ENCODE results near the gene PRDM2. TPM values are rescaled to one million over a fixed set of nuclear protein-coding genes. Genes with fewer than 3 reads are reported as not detected.

The PRDM2 gene
- total and polyA plus RNA-seq, 2 of the 13 experiments (the other 11 are each of a cell fraction or from before 2014, with no cell fraction given) = 4.0 to 6.5 TPM

DNA sequence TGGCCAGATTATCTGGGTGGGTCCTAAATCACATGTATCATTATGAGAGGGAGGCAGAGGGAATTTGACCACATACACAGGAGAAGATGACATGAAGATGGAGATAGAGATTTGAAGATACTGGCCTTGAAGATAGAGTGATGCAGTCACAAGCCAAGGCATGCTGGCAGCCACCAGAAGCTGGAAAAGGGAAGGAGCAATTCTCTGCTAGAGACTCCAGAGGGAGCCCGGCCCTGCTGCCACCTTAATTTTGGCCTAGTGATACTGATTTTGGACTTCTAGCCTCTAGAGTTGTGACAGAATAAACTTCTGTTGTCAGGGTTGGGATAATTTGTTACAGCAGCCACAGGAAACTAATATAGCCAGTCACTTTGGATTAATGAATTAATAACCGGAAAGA, 2.2 kb upstream of the PRDM2 start:
- intact Hi-C loops (cut with micrococcal nuclease; ENCODE audit: unreplicated experiment) = no loop called here
- ChIA-PET CTCF (ENCODE audit: low intra/inter-chr PET ratio, low total read pairs) (no interaction called here), POLR2A (interaction anchor here (0.6 kb wide), 1 partner anchor 394 kb away, joined by 4 read pairs; no protein-coding TSS in a partner anchor)
- H3K4me3 ChIP-seq (replicated peaks in 1 of 3; ENCODE audit: insufficient read depth in 1 of 3, low read depth in 2 of 3, low read length in 3 of 3) = no peak overlapping the region
- H3K27me3 ChIP-seq (ENCODE audit: control insufficient read depth in 1 of 2, insufficient read depth in 2 of 2, low read length in 2 of 2) = peaks cover 4 to 15% of the 10 kb centered on the region in 2 experiments; a peak in 3 of 5 replicates
- in situ Hi-C loops (cut with HindIII; ENCODE audit: extremely low pct_ligation_motif_present, low pct_unique_long_range_greater_than_20kb) = no loop called here
- BruUV-seq (replicated peaks) = no TSS peak
- no peak for TF ChIP-seq FOXO4 (CRISPR knock-in tag; conservative IDR thresholded peaks at IDR 0.05)
- TF ChIP-seq TGIF2 (CRISPR knock-in tag; IDR thresholded peaks at IDR 0.05) = no peak
- TF ChIP-seq TRIM22 (IDR thresholded peaks at IDR 0.05) = no peak
- TF ChIP-seq CTCF (CRISPR knock-in tag; IDR thresholded peaks at IDR 0.05) = 0 out of 2 replicates have a peak, but pooled peaks have one; percentile 9
- no peak for TF ChIP-seq ZNF761 (CRISPR knock-in tag; conservative IDR thresholded peaks at IDR 0.05)
- TF ChIP-seq ZNF781 (CRISPR knock-in tag; IDR thresholded peaks at IDR 0.05; ENCODE audit: borderline replicate concordance, not compliant biosample characterization) = no peak
- H3K36me3 ChIP-seq (replicated peaks in 1 of 2; ENCODE audit: control insufficient read depth in 1 of 2, insufficient read depth in 2 of 2, low read length in 2 of 2) = no peaks in the 10 kb centered on the region
- 33% methylated on average over 2 of the region's 2 CpGs for WGBS (ENCODE audit: low lambda C conversion rate)
- H3K4me2 ChIP-seq (ENCODE audit: low read depth, low read length) = no peak overlapping the region
- DNase-seq (ENCODE audit: low spot score) = no peak
- FAIRE-seq = no peak
- H3K27ac ChIP-seq (ENCODE audit: extremely low read length, insufficient read depth, low read length) = no peak overlapping the region
- ATAC-seq = no peak
- H3K9ac ChIP-seq (ENCODE audit: insufficient read depth, low read depth, low read length) = no peak overlapping the region
- peaks cover 4% of the 10 kb centered on the region; the same call in 1 of the 2 replicates for H3K9me3 ChIP-seq (ENCODE audit: low read length)
- H3K79me2 ChIP-seq (ENCODE audit: insufficient read depth, low read length) = no peaks in the 10 kb centered on the region
- H4K20me1 ChIP-seq (ENCODE audit: insufficient read depth, low read length) = no peaks in the 10 kb centered on the region
- no peak overlapping the region for H2AFZ ChIP-seq (ENCODE audit: low read length)
- no peaks in the 10 kb centered on the region for H3K4me1 ChIP-seq (ENCODE audit: insufficient read depth, low read length)

Measured in HepG2 (cell line).